HG03457 (cell line): ENCODE data around the gene WIPF1.

Experiments used
- ATAC-seq: cut with Tn5 transposase; IDR thresholded peaks from one replicate; pipeline ENCODE4 v1.9.1; 2021; ENCODE audit warnings: moderate number of reproducible peaks; ENCODE audit not compliant: unreplicated experiment

Gene WIPF1

GRCh38 chr2:174544802-174545201 is 52.8 kb downstream of the WIPF1 start:
- ATAC-seq, result no peak

GRCh38 chr2:174544156-174544555 is 53.4 kb downstream of the WIPF1 start:
- ATAC-seq, result no peak

- ATAC-seq, result no peak
Measured at GRCh38 chr2:174540893-174541292, 56.7 kb downstream of the WIPF1 start.

GRCh38 chr2:174535757-174536703 is 61.6 kb downstream of the WIPF1 start:
- no peak for ATAC-seq

- no peak for ATAC-seq
Measured at GRCh38 chr2:174535083-174535482, 62.5 kb downstream of the WIPF1 start.

GRCh38 chr2:174529916-174530315 is 67.7 kb downstream of the WIPF1 start:
- no peak for ATAC-seq

GRCh38 chr2:174527959-174528358 is 69.6 kb downstream of the WIPF1 start:
- no peak for ATAC-seq

GRCh38 chr2:174527101-174527721 is 70.4 kb downstream of the WIPF1 start:
- no peak for ATAC-seq

GRCh38 chr2:174524527-174524926 is 73.1 kb downstream of the WIPF1 start:
- ATAC-seq, result no peak

GRCh38 chr2:174522553-174522952 is 75.1 kb downstream of the WIPF1 start:
- no peak for ATAC-seq

GRCh38 chr2:174518395-174518794 is 79.2 kb downstream of the WIPF1 start:
- ATAC-seq, result no peak

GRCh38 chr2:174516501-174517378 is 80.9 kb downstream of the WIPF1 start:
- no peak for ATAC-seq

- ATAC-seq, result no peak
Measured at GRCh38 chr2:174512345-174512744, 85.3 kb downstream of the WIPF1 start.

GRCh38 chr2:174511580-174512260 is 85.9 kb downstream of the WIPF1 start:
- no peak for ATAC-seq

GRCh38 chr2:174510583-174511189 is 86.9 kb downstream of the WIPF1 start:
- no peak for ATAC-seq
